Measurements from ENCODE around the gene SGCD.
A peak's percentile ranks its signal among the peaks of the same experiment; 100 is the strongest.

SGCD gene

GRCh38 chr5:156363861-156364260 lies 36.9 kb downstream of the SGCD start:
- no peak for DNase-seq

- DNase-seq: no peak
These were observed 39.6 kb downstream of the SGCD start for GRCh38 chr5:156366521-156366920.

DNA sequence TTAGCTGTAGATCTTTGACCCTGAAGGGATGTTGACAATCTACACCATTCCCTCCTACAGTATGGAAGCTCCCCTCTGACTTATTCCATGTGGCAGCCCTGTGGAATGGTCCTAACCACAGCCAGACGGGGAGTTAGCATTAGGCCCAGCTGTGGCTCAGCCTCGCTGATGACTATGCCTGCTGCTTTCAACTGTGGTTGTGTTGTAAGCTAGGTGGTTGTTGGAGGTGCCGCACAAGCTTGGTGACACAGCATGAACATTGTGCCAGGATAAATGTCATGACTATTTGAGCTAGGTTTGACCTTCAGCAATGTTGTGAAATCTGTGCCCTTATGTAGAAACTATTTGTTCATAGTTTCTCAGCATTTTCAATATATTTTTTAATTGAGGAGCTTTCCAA lies 40.6 kb downstream of the SGCD start:
- DNase-seq: no peak

- DNase-seq: no peak
These were observed 49.0 kb downstream of the SGCD start for GRCh38 chr5:156375895-156376495.

DNA sequence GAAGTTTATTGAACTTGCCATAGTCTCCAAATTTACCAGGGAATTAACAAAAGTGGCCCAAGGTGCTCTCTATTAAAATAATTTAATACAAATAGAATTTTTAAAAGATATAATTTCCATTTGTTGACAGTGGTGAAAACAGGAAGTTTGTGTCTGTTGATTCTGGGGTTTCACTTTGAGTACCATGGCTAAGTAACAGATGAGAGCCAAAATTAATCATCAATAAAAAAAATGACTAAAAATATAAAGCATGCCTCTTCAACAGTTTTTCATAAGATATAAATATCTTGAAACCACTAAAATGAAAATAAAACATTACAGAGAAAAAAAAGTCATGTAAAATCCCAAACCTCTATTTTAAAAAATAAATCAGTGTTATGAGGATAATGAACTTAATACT lies 49.8 kb downstream of the SGCD start:
- DNase-seq: no peak

DNA sequence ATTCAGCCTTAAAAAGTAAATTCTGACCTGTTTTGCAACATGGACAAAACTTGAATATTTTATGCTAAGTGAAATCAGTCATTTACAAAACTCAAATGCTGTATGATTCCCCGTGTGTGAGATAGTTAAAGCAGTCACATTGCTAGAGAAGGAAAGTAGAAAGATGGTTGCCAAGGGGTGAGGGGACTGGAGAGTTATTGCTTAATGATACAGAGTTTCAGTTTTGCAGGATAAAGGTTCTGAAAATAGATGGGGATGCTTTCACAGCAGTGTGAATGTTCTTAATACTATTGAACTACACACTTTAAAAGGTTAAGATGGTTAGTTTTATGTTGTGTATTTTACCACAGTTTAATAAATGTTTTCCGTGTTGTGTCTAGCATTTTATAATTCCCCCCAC lies 51.2 kb downstream of the SGCD start:
- no peak for DNase-seq

DNA sequence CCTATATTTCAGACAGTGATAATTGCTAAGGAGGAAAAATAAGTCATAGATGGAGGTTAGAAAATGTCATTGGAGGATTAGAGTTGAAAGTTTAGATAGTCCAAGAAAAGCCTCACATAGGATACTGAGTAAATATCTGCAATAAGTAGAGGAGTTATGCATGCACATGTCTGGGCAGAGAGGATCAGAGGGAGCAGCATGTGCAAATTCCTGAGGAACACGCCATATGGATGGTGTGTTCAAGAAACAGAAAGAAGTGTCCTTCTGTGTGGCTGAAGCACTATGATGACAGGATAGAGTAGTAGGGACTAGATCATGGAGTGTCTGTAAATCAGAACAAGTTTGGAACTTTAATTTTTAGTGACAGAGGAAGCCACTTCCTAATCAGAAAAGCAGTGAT lies 52.2 kb downstream of the SGCD start:
- no peak for DNase-seq

- DNase-seq: no peak
These were observed 53.9 kb downstream of the SGCD start for GRCh38 chr5:156380848-156381247.

DNA sequence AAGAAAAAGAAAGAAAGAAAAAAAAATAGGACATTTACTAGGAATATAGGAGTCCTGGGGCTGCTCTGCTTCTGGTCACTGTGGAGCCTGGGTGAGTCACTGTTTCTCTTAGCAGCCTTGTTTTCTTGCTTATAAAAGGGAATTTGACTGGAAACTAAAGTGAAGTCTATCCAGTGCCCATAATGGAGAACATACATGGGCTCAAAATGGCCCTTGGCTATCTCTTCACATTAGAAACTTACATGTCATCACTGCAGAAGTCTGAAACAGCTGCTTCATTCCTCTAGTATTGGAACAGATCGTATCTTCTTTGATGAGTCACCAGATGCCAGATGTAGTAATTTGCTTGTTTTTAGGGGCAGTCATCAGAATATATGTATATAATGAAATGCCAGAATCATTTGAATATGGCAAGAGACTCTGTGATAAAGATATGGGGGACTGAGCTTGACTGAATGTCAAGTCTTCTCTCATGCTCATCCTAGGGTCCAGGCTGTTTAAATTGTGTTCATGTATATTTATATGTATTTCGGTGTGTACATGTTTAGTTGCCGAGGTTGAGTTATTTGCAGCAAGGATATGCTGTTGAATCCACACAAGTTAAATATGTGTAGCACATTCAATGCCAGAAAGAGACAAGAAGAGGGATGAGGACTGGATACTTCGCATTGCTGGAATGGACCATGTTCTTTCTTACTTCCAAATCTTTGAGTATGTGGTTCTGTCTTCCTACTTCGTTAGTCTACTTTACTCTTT lies 56.7 kb downstream of the SGCD start:
- DNase-seq: no peak

DNA sequence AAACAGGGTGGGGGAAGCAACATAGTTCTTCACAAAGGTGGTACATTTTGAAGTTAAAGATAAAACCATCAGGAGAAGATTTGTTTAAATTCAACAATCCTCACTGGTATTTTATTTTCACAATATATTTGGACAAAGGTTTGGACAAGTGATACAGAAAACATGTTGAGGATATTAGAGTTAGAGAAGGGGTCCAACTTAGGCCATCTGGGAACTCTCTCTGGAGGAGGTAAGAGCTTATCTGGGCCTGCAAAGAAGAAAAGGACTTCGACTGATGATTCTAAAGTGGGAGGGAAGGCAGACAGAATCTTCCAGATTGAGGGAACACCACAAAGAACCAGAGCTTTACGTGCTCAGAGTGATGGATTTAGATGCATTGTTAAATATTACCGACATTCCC lies 58.5 kb downstream of the SGCD start:
- no peak for DNase-seq

- no peak for DNase-seq
These were observed 60.0 kb downstream of the SGCD start for GRCh38 chr5:156386976-156387375.

DNA sequence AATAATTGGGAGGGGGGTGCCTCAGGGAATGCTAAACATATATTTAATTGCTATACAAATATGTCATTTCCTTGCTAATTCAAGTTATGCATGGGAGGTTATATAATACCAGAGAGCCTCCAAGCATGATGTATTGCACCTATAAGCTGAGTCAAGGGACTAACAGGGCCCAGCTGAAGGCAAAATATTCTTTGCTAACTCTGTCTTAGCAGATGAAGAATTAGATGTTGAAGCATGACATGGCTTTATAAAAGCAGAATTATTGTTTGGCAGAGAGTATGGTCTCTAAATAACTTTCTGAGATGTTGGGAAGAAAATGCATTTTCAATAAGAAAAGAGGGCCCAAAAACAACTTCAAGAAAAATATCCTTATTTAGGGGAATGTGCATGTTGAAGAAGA lies 60.4 kb downstream of the SGCD start:
- DNase-seq: no peak

- DNase-seq: no peak
These were observed 61.3 kb downstream of the SGCD start for GRCh38 chr5:156388233-156388632.

GRCh38 chr5:156391139-156391538 lies 64.2 kb downstream of the SGCD start:
- peak; percentile 38 for DNase-seq

DNA sequence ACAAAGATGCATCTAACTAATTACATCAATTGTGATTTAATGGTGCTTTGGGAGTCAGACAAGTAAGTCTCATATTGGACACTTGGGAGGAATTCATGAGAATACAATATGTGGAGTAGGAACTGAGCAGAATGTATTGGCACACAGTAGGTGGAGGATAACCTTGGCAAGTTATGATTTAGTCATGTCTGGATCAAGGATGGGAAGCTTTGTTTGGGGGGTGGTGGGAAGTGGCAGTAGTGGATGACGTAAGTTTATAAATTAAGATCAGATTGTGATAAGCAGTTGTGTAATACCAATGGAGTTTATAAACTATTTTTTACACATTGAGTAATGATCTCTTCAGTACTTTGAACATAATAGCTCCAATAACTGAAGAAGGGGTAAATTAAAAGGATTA lies 67.0 kb downstream of the SGCD start:
- DNase-seq: no peak

GRCh38 chr5:156394642-156395305 lies 67.8 kb downstream of the SGCD start:
- no peak for DNase-seq

DNA sequence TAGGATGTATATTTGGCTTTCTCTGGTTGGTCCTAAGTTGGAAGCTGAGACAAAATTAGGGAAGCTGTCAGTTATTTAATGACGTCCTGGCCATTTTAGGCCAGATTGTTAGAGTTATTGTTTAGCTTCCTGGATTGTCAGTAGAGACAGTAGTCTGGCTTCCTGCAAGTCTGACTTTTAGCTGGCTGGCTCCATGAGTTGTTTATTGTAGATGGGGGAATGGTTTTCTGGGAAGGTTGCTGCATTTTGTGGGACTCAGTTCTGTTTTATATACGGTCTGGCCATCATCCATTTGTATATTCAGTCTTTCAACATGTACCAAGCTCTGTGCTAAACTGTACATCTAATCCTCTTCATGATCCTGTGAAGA lies 68.3 kb downstream of the SGCD start:
- no peak for DNase-seq

GRCh38 chr5:156396063-156396829 lies 69.3 kb downstream of the SGCD start:
- no peak for DNase-seq

DNA sequence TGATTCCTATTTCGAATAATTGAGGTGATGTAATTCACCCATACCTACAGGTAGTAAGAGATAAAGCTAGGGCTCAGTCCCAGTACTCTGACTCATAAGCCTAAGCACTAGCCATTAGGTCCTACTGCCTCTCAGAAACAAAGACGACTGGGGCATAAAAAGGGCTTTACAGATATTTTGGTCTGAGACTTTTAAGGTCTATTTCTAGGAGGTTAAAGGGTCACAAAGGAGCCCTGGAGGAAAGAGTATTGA lies 69.8 kb downstream of the SGCD start:
- no peak for DNase-seq

DNA sequence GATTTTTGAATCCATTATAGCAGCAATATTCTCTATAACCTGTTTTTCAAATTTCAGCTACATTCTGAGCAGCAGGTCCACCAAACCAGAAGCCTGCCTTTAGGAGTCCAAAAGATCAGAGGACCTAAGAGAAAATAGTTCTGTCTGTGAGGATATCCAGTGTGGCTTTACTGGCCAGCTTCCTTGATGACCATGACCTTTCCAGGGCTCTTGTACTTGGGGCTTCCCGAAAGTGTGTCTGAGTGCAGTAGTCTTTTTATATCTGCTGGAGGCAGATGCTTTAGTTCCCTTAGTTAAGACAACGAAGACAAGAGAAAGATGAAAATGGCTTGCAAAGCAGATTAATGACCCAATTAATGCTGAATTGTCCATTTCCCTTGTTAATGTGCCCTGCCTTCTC lies 72.4 kb downstream of the SGCD start:
- DNase-seq: no peak

GRCh38 chr5:156400231-156400986 lies 73.4 kb downstream of the SGCD start:
- no peak for DNase-seq

DNA sequence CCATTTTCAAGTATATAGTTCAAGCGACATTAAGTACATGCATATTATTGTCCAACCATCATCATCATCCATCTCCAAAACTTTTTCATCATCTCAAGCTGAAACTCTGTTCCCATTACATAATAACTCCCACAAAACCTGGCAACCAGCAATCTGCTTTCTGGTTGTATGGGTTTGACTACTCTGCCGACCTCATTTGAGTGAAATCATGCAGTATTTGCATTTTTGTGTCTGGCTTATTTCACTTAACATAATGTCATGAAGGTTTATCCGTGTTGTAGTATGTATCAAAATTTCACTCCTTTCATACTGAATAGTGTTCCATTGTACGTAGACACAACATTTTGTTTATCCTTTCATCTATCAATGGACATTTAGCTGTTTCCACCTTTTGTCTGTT lies 74.8 kb downstream of the SGCD start:
- DNase-seq: no peak

GRCh38 chr5:156402387-156402921 lies 75.5 kb downstream of the SGCD start:
- DNase-seq: no peak
